Fibroblast of pulmonary artery (primary cell): ENCODE data around the gene SLC44A5.
"Not testable (repeated sequence)": the region's sequence is repeated elsewhere in the genome, so short reads cannot be mapped to it uniquely, and the experiment has no call there.

Experiments
- DNase-seq: peaks from one replicate; pipeline ENCODE4 v3.0.0-alpha.2; 2010; ENCODE audit warnings: low read depth
- H3K4me3 ChIP-seq: replicated peaks from 2 replicates; pipeline ENCODE4 v1.5.1; 2011; ENCODE audit warnings: low read depth, mild to moderate bottlenecking, control low read depth, low read length, moderate library complexity
- CTCF ChIP-seq: IDR thresholded peaks from 2 replicates; pipeline ENCODE4 v1.5.1; 2011; ENCODE audit warnings: mild to moderate bottlenecking, control low read depth, low read length, inconsistent platforms; ENCODE audit errors: missing control alignments

Gene SLC44A5

GRCh38 chr1:75265792-75266191, 345.1 kb downstream of the SLC44A5 start:
- no peak overlapping the region for H3K4me3 ChIP-seq
- peak; percentile 68 for TF ChIP-seq CTCF
- peak; percentile 66 for DNase-seq

GRCh38 chr1:75264112-75264511, 346.8 kb downstream of the SLC44A5 start:
- no peak for DNase-seq
- no peak for TF ChIP-seq CTCF
- no peak overlapping the region for H3K4me3 ChIP-seq

GRCh38 chr1:75263616-75264015, 347.3 kb downstream of the SLC44A5 start:
- not testable (repeated sequence) for DNase-seq, H3K4me3 ChIP-seq

GRCh38 chr1:75261946-75262345, 349.0 kb downstream of the SLC44A5 start:
- not testable (repeated sequence) for DNase-seq, H3K4me3 ChIP-seq

- no peak for TF ChIP-seq CTCF
Observed at GRCh38 chr1:75258351-75258750, 352.6 kb downstream of the SLC44A5 start.

GRCh38 chr1:75257424-75257823, 353.5 kb downstream of the SLC44A5 start:
- no peak for TF ChIP-seq CTCF
- H3K4me3 ChIP-seq: no peak overlapping the region
- DNase-seq: no peak

More at GRCh38 chr1:75258351-75258750, 352.6 kb downstream of the SLC44A5 start:
- no peak overlapping the region for H3K4me3 ChIP-seq
- DNase-seq: no peak

- H3K4me3 ChIP-seq, DNase-seq: not testable (repeated sequence)
Observed at GRCh38 chr1:75250114-75250513, 360.8 kb downstream of the SLC44A5 start.

- no peak overlapping the region for H3K4me3 ChIP-seq
- DNase-seq: no peak
- TF ChIP-seq CTCF: no peak
Observed at GRCh38 chr1:75245239-75245638, 365.7 kb downstream of the SLC44A5 start.

GRCh38 chr1:75243124-75243523, 367.8 kb downstream of the SLC44A5 start:
- no peak overlapping the region for H3K4me3 ChIP-seq
- TF ChIP-seq CTCF: no peak
- DNase-seq: no peak
